Right lobe of liver (tissue), 6 donors: ENCODE results near the gene HID1. TPM values are rescaled to one million over a fixed set of nuclear protein-coding genes. Genes with fewer than 3 reads are reported as not detected.

Experiments
- ATAC-seq, 4 donors: fragments of 200-7000 bp; cut with Tn5 transposase; one replicate each; pipeline ENCODE4 v1.9.1; 2020; ENCODE audit warnings: mild to moderate bottlenecking in 4 of 4, moderate library complexity in 4 of 4
- DNase-seq, 3 donors: peaks; one replicate each; pipeline ENCODE4 v3.0.0-alpha.2; 2020
- H3K27ac ChIP-seq, 3 donors: fragments of 200-600 bp; one replicate each; pipeline ENCODE4 v1.8.0; 2022
- H3K27me3 ChIP-seq, 2 donors: fragments of 200-600 bp; one replicate each; pipeline ENCODE4 v1.8.0; 2022
- H3K36me3 ChIP-seq, 4 donors: fragments of 200-600 bp; sonication (generic) in 1 of 4; one replicate each; pipeline versions ENCODE4 v1.5.1 to v1.8.0; 2017 to 2022; ENCODE audit warnings: control low read depth in 1 of 4
- H3K4me1 ChIP-seq, 4 donors: fragments of 200-600 bp; sonication (generic) in 1 of 4; one replicate each; pipeline versions ENCODE4 v1.5.1 to v1.8.0; 2017 to 2022; ENCODE audit warnings: control low read depth in 1 of 4
- H3K4me3 ChIP-seq, 3 donors: fragments of 200-600 bp; one replicate each; pipeline ENCODE4 v1.8.0; 2022
- H3K9me3 ChIP-seq, 4 donors: fragments of 200-600 bp; sonication (generic) in 1 of 4; one replicate each; pipeline versions ENCODE4 v1.5.1 to v1.8.0; 2017 to 2022; ENCODE audit warnings: control low read depth in 1 of 4
- POLR2A ChIP-seq: fragments of 450-650 bp; IDR thresholded peaks from one replicate; pipeline ENCODE4 v1.6.1; 2017; ENCODE audit warnings: antibody characterized with exemption, mild to moderate bottlenecking
- WGBS: methylation state at CpG from one replicate; pipeline ENCODE4 v1.1.6; 2018; ENCODE audit warnings: low coverage, low lambda C conversion rate; ENCODE audit not compliant: insufficient coverage; ENCODE audit errors: missing lambda C conversion rate; 5-methylcytosine and 5-hydroxymethylcytosine counted together
- intact Hi-C, 2 donors: fragments of 100-400 bp; cut with DNase I; formaldehyde crosslinking; loops; one replicate each; pipeline versions ENCODE4 v1.11.2 to v1.14.1; 2022
- total RNA-seq, 6 experiments: library from RNA; depleted of rRNA in 2 of 6; stranded (reverse); fragments of >200 nt in 2 of 6; fragmentation: NEBNext Ultra II Directional in 3 of 6; extraction: Animal tissue kit (Norgen Biotek cat#: 25700) in 3 of 6; gene quantifications; one replicate each; pipeline versions ENCODE4 v1.1.0 to v1.2.4, GENCODE V29; 2016 to 2023
- TF ChIP-seq, protein P1 (sequence below), 4 donors: fragments of 200-600 bp in 3 of 4; fragments of 450-650 bp in 1 of 4; IDR thresholded peaks; one replicate each; pipeline versions ENCODE4 v1.5.1 to v1.8.0; 2016 to 2022; ENCODE audit warnings: antibody characterized with exemption in 4 of 4, mild to moderate bottlenecking in 2 of 4
- donor health status: DM: no; HTN: yes; CAD: no.
- donor health status: DM: no; HTN: no; CAD: no.
- donor health status: DM: no; HTN: no; CAD: no.
- donor health status: DM: no; HTN: yes; CAD: no.
- donor health status: DM: no; HTN: yes; CAD: no.

The HID1 gene
- total RNA-seq, 6 experiments from 2014 or later: 3.5 to 6.6 (median 4.5) TPM

DNA sequence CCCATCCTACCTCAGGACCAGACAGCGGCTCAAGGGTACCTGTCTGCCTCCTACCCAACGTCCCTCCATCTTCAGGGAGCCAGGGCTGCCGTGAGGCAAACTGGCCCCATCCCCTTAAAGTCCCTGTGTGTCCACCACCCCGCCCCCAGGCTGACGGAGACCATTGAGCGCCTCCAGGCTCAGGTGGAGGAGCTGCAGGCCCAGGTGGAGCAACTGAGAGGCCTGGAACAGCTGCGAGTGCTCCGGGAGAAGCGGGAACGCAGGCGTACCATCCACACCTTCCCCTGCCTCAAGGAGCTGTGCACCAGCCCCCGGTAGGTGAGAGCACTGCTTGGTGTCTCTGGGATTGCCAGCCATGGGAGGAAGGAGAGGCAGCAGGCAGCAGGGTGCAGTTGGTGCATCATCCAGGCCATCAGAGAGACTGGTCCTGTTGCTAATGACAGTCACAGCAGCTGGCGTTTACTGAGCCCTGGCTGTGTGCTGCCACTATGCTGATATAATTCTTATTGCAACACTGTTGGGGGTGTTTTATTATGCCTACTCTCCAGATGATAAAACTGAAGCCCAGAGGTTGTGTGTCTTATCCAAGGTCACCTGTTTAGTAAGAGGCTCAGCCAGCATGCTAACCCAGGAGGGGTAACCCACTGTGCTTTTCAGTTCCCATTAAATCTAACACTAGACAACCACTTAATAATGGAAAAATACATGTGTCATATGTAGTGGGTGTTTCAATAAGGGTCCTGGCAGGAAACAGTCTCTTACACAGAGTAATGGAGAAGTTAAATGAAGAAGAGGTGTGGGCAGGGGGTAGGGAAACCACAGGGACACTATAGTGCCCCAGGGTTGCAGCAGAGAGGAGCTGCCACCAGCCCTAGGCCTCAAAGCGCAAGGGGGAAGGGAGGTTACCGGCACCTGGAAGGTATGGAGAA, 29.6 kb upstream of the HID1 start:
- DNase-seq: no peak
- Histone ChIP-seq H3K36me3 (peaks cover 0 to 4% (median 0%) of the 10 kb centered on the region in 4 donors), H3K4me3 (no peak overlapping the region), H3K27me3 (no peaks in the 10 kb centered on the region), H3K9me3 (no peaks in the 10 kb centered on the region), H3K27ac (no peak overlapping the region), H3K4me1 (no peaks in the 10 kb centered on the region)
- intact Hi-C loops: no loop called here
- TF ChIP-seq, protein P1, sequence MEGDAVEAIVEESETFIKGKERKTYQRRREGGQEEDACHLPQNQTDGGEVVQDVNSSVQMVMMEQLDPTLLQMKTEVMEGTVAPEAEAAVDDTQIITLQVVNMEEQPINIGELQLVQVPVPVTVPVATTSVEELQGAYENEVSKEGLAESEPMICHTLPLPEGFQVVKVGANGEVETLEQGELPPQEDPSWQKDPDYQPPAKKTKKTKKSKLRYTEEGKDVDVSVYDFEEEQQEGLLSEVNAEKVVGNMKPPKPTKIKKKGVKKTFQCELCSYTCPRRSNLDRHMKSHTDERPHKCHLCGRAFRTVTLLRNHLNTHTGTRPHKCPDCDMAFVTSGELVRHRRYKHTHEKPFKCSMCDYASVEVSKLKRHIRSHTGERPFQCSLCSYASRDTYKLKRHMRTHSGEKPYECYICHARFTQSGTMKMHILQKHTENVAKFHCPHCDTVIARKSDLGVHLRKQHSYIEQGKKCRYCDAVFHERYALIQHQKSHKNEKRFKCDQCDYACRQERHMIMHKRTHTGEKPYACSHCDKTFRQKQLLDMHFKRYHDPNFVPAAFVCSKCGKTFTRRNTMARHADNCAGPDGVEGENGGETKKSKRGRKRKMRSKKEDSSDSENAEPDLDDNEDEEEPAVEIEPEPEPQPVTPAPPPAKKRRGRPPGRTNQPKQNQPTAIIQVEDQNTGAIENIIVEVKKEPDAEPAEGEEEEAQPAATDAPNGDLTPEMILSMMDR (IDR thresholded peaks at IDR 0.05): no peak
- TF ChIP-seq POLR2A: no peak
- 80% methylated on average over 3 of the region's 15 CpGs for WGBS
- ATAC-seq: no peak

GRCh38 chr17:74999523-74999922, 27.0 kb upstream of the HID1 start:
- TF ChIP-seq POLR2A: no peak
- TF ChIP-seq, protein P1 (IDR thresholded peaks at IDR 0.05): no peak
- Histone ChIP-seq H3K4me3 (no peak overlapping the region), H3K27me3 (no peaks in the 10 kb centered on the region), H3K9me3 (no peaks in the 10 kb centered on the region), H3K4me1 (no peaks in the 10 kb centered on the region), H3K36me3 (peaks cover 0 to 4% (median 0%) of the 10 kb centered on the region in 4 donors), H3K27ac (no peak overlapping the region)
- intact Hi-C loops: no loop called here
- ATAC-seq (no peak), DNase-seq (no peak)
- 55% methylated on average over 1 of the region's 4 CpGs for WGBS

GRCh38 chr17:74998783-74999182, 26.2 kb upstream of the HID1 start:
- intact Hi-C loops: no loop called here
- TF ChIP-seq, protein P1 (IDR thresholded peaks at IDR 0.05): no peak
- no peak for TF ChIP-seq POLR2A
- Histone ChIP-seq H3K4me1 (no peaks in the 10 kb centered on the region), H3K36me3 (peaks cover 0 to 4% (median 0%) of the 10 kb centered on the region in 4 donors), H3K9me3 (no peaks in the 10 kb centered on the region), H3K27ac (no peak overlapping the region), H3K27me3 (no peaks in the 10 kb centered on the region), H3K4me3 (no peak overlapping the region)
- ATAC-seq (peak; percentile 11 to 49 (median 30)), DNase-seq (no peak)
- 88% methylated on average over 4 of the region's 6 CpGs for WGBS

GRCh38 chr17:74995847-74996246, 23.3 kb upstream of the HID1 start:
- intact Hi-C loops: no loop called here
- no peaks in the 10 kb centered on the region for H3K4me1 ChIP-seq
- H3K27ac ChIP-seq: no peak overlapping the region
- H3K27me3 ChIP-seq: no peaks in the 10 kb centered on the region
- WGBS: 64% methylated on average over 5 of the region's 5 CpGs
- H3K9me3 ChIP-seq: no peaks in the 10 kb centered on the region
- no peak for ATAC-seq
- H3K4me3 ChIP-seq: no peak overlapping the region
- no peak for DNase-seq
- TF ChIP-seq POLR2A: no peak
- TF ChIP-seq, protein P1 (IDR thresholded peaks at IDR 0.05): no peak
- no peaks in the 10 kb centered on the region for H3K36me3 ChIP-seq
